ENCODE data around the gene SLC35C1. TPM values are rescaled to one million over a fixed set of nuclear protein-coding genes. Genes with fewer than 3 reads are reported as not detected.
A peak's percentile ranks its signal among the peaks of the same experiment; 100 is the strongest.

The SLC35C1 gene
- total RNA-seq, 1 donor from 2014 or later, result 19.5 TPM

- peaks cover 4% of the 10 kb centered on the region for H3K36me3 Mint-ChIP-seq
- no peaks in the 10 kb centered on the region for H3K27me3 Mint-ChIP-seq
- peak overlapping the region; percentile 26 for H3K27ac Mint-ChIP-seq
- no peak overlapping the region for H3K4me3 Mint-ChIP-seq
- no peaks in the 10 kb centered on the region for H3K9me3 Mint-ChIP-seq
- H3K4me1 Mint-ChIP-seq (ENCODE audit: unreplicated experiment), result peaks cover 11% of the 10 kb centered on the region
- no peak for TF ChIP-seq CTCF (conservative IDR thresholded peaks at IDR 0.05)
- DNase-seq (ENCODE audit: extremely low spot score, unreplicated experiment), result no peak
These were observed 7.9 kb downstream of the SLC35C1 start for GRCh38 chr11:45812581-45813548.

- Mint-ChIP-seq H3K4me3 (no peak overlapping the region), H3K27me3 (no peaks in the 10 kb centered on the region), H3K9me3 (no peaks in the 10 kb centered on the region), H3K36me3 (no peaks in the 10 kb centered on the region), H3K4me1 (ENCODE audit: unreplicated experiment) (peaks cover 5% of the 10 kb centered on the region), H3K27ac (peak overlapping the region; percentile 40)
- DNase-seq (ENCODE audit: extremely low spot score, unreplicated experiment), result no peak
- no peak for TF ChIP-seq CTCF (conservative IDR thresholded peaks at IDR 0.05)
These were observed 10.8 kb downstream of the SLC35C1 start for GRCh38 chr11:45815747-45816146.

GRCh38 chr11:45816614-45817013 is 11.7 kb downstream of the SLC35C1 start:
- Mint-ChIP-seq H3K4me3 (no peak overlapping the region), H3K4me1 (ENCODE audit: unreplicated experiment) (peaks cover 5% of the 10 kb centered on the region), H3K27ac (no peak overlapping the region), H3K36me3 (no peaks in the 10 kb centered on the region), H3K27me3 (no peaks in the 10 kb centered on the region), H3K9me3 (no peaks in the 10 kb centered on the region)
- TF ChIP-seq CTCF (conservative IDR thresholded peaks at IDR 0.05), result no peak
- no peak for DNase-seq (ENCODE audit: extremely low spot score, unreplicated experiment)

GRCh38 chr11:45817191-45817590 is 12.2 kb downstream of the SLC35C1 start:
- H3K4me3 Mint-ChIP-seq, result no peak overlapping the region
- no peak for DNase-seq (ENCODE audit: extremely low spot score, unreplicated experiment)
- H3K36me3 Mint-ChIP-seq, result no peaks in the 10 kb centered on the region
- no peaks in the 10 kb centered on the region for H3K9me3 Mint-ChIP-seq
- H3K4me1 Mint-ChIP-seq (ENCODE audit: unreplicated experiment), result peaks cover 5% of the 10 kb centered on the region
- no peaks in the 10 kb centered on the region for H3K27me3 Mint-ChIP-seq
- H3K27ac Mint-ChIP-seq, result no peak overlapping the region
- no peak for TF ChIP-seq CTCF (conservative IDR thresholded peaks at IDR 0.05)

- H3K27me3 Mint-ChIP-seq, result no peaks in the 10 kb centered on the region
- H3K4me3 Mint-ChIP-seq, result no peak overlapping the region
- H3K9me3 Mint-ChIP-seq, result no peaks in the 10 kb centered on the region
- no peak for TF ChIP-seq CTCF (conservative IDR thresholded peaks at IDR 0.05)
- DNase-seq (ENCODE audit: extremely low spot score, unreplicated experiment), result no peak
- H3K4me1 Mint-ChIP-seq (ENCODE audit: unreplicated experiment), result peaks cover 14% of the 10 kb centered on the region
- H3K36me3 Mint-ChIP-seq, result no peaks in the 10 kb centered on the region
- peak overlapping the region; percentile 43 for H3K27ac Mint-ChIP-seq
These were observed 14.1 kb downstream of the SLC35C1 start for GRCh38 chr11:45818961-45819605.

Data from type B pancreatic cell (in vitro differentiated cells).